Liver (tissue), 9 donors: Measurements from ENCODE around the gene FBXW9. TPM values are rescaled to one million over a fixed set of nuclear protein-coding genes. Genes with fewer than 3 reads are reported as not detected.
"Not testable (repeated sequence)": the region's sequence is repeated elsewhere in the genome, so short reads cannot be mapped to it uniquely, and the experiment has no call there.

Experiments
- DNase-seq: peaks from one replicate; pipeline ENCODE4 v3.0.0-alpha.2; 2017; ENCODE audit warnings: low spot score
- H3K27ac ChIP-seq, 2 donors: one replicate each; pipeline ENCODE4 v1.7.0; 2013; ENCODE audit warnings: inconsistent platforms in 2 of 2, low read length in 2 of 2, control low read depth in 1 of 2, low read depth in 1 of 2, mild to moderate bottlenecking in 1 of 2
- H3K27me3 ChIP-seq, 4 donors: one replicate each; pipeline versions ENCODE4 v1.6.1 to v1.7.0; 2013; ENCODE audit warnings: low read length in 3 of 4, inconsistent platforms in 1 of 4, mild to moderate bottlenecking in 1 of 4, moderate library complexity in 1 of 4; ENCODE audit not compliant: control insufficient read depth in 4 of 4, insufficient read depth in 4 of 4
- H3K36me3 ChIP-seq, 4 donors: one replicate each; pipeline versions ENCODE4 v1.6.1 to v1.7.0; 2013; ENCODE audit warnings: low read length in 3 of 4, mild to moderate bottlenecking in 3 of 4, low read depth in 1 of 4, moderate library complexity in 1 of 4; ENCODE audit not compliant: control insufficient read depth in 4 of 4, insufficient read depth in 3 of 4
- H3K4me1 ChIP-seq, 4 donors: one replicate each; pipeline versions ENCODE4 v1.6.1 to v1.7.0; 2013; ENCODE audit warnings: low read length in 3 of 4, mild to moderate bottlenecking in 3 of 4, moderate library complexity in 1 of 4; ENCODE audit not compliant: control insufficient read depth in 4 of 4, insufficient read depth in 4 of 4
- H3K4me3 ChIP-seq, 3 donors: one replicate each; pipeline versions ENCODE4 v1.6.1 to v1.7.0; 2013; ENCODE audit warnings: low read length in 3 of 3, control low read depth in 1 of 3, low read depth in 1 of 3, mild to moderate bottlenecking in 1 of 3
- H3K9ac ChIP-seq, 2 donors: one replicate each; pipeline ENCODE4 v1.7.0; 2013; ENCODE audit warnings: low read length in 2 of 2, mild to moderate bottlenecking in 2 of 2, moderate library complexity in 2 of 2, control low read depth in 1 of 2, low read depth in 1 of 2
- H3K9me3 ChIP-seq, 4 donors: one replicate each; pipeline versions ENCODE4 v1.6.1 to v1.7.0; 2013; ENCODE audit warnings: low read length in 3 of 4; ENCODE audit not compliant: control insufficient read depth in 4 of 4
- ATF3 ChIP-seq: IDR thresholded peaks from 2 replicates; pipeline ENCODE4 v1.6.1; 2016; ENCODE audit warnings: antibody characterized with exemption
- EGR1 ChIP-seq, 2 donors: IDR thresholded peaks; 2 replicates each; pipeline ENCODE4 v1.6.1; 2016 to 2018; ENCODE audit warnings: antibody characterized with exemption in 2 of 2, low read depth in 2 of 2
- FOXA1 ChIP-seq: IDR thresholded peaks from 2 replicates; pipeline ENCODE4 v1.6.1; 2016; ENCODE audit warnings: antibody characterized with exemption
- FOXA2 ChIP-seq: IDR thresholded peaks from 2 replicates; pipeline ENCODE4 v1.6.1; 2016; ENCODE audit warnings: antibody characterized with exemption
- GABPA ChIP-seq, 2 donors: IDR thresholded peaks in 1 of 2; conservative IDR thresholded peaks in 1 of 2; 2 replicates each; pipeline ENCODE4 v1.6.1; 2016; ENCODE audit warnings: antibody characterized with exemption in 2 of 2, mild to moderate bottlenecking in 1 of 2, moderate library complexity in 1 of 2
- HNF4A ChIP-seq, 2 donors: conservative IDR thresholded peaks; 2 replicates each; pipeline ENCODE4 v1.6.1; 2016; ENCODE audit warnings: antibody characterized with exemption in 2 of 2, mild to moderate bottlenecking in 2 of 2
- HNF4G ChIP-seq: IDR thresholded peaks from 2 replicates; pipeline ENCODE4 v1.6.1; 2016; ENCODE audit warnings: antibody characterized with exemption
- JUND ChIP-seq, 2 donors: IDR thresholded peaks; 2 replicates each; pipeline ENCODE4 v1.6.1; 2016; ENCODE audit warnings: antibody characterized with exemption in 2 of 2
- MAX ChIP-seq: IDR thresholded peaks from 2 replicates; pipeline ENCODE4 v1.6.1; 2016; ENCODE audit warnings: antibody characterized with exemption
- NR2F2 ChIP-seq: IDR thresholded peaks from 2 replicates; pipeline ENCODE4 v1.6.1; 2016; ENCODE audit warnings: antibody characterized with exemption
- RAD21 ChIP-seq, 2 donors: IDR thresholded peaks; 2 replicates each; pipeline ENCODE4 v1.6.1; 2016; ENCODE audit warnings: antibody characterized with exemption in 2 of 2, mild to moderate bottlenecking in 2 of 2
- REST ChIP-seq: IDR thresholded peaks from 2 replicates; pipeline ENCODE4 v1.6.1; 2016; ENCODE audit warnings: antibody characterized with exemption, mild to moderate bottlenecking
- RXRA ChIP-seq, 2 donors: IDR thresholded peaks; 2 replicates each; pipeline ENCODE4 v1.6.1; 2017 to 2018; ENCODE audit warnings: antibody characterized with exemption in 2 of 2, mild to moderate bottlenecking in 1 of 2
- SP1 ChIP-seq: IDR thresholded peaks from 2 replicates; pipeline ENCODE4 v1.6.1; 2018; ENCODE audit warnings: antibody characterized with exemption, mild to moderate bottlenecking
- TAF1 ChIP-seq: conservative IDR thresholded peaks from 2 replicates; pipeline ENCODE4 v1.6.1; 2016; ENCODE audit warnings: antibody characterized with exemption, mild to moderate bottlenecking
- YY1 ChIP-seq: IDR thresholded peaks from 2 replicates; pipeline ENCODE4 v1.6.1; 2016; ENCODE audit warnings: antibody characterized with exemption, mild to moderate bottlenecking
- WGBS: extraction: QIAGEN DNeasy Blood & Tissue Kit; methylation state at CpG from one replicate; pipeline ENCODE4 v1.1.7; 2013; 5-methylcytosine and 5-hydroxymethylcytosine counted together
- polyA plus RNA-seq, 2 donors: library from polyadenylated mRNA; stranded (reverse) in 1 of 2; unstranded in 1 of 2; fragments of 200-250 nt in 1 of 2; fragments of >200 nt in 1 of 2; fragmentation: Nextera tagmentation in 1 of 2; extraction: Ambion mirVana in 1 of 2; gene quantifications; one replicate each; pipeline versions ENCODE4 v1.2.1 to v1.2.3, GENCODE V29; 2013 to 2015
- total RNA-seq, 2 donors: library from RNA; depleted of rRNA; stranded (reverse); fragments of >200 nt; gene quantifications; one replicate each; pipeline ENCODE4 v1.2.3, GENCODE V29; 2014
- TF ChIP-seq, protein P1 (sequence below): fragments of 150-350 bp; IDR thresholded peaks from 2 replicates; pipeline ENCODE4 v1.5.1; 2017; ENCODE audit warnings: improper control_type of control experiment, low read depth, low read length; ENCODE audit not compliant: missing input control
- TF ChIP-seq, protein P2 (sequence below): IDR thresholded peaks from 2 replicates; pipeline ENCODE4 v1.6.1; 2016; ENCODE audit warnings: antibody characterized with exemption
- donor health status: healthy.
- donor health status: healthy.
- donor health status: healthy.
- donor health status: healthy.
- donor health status: healthy.

Gene FBXW9
- total and polyA plus RNA-seq, 4 donors, result 2.3 to 4.0 (median 3.0) TPM

DNA sequence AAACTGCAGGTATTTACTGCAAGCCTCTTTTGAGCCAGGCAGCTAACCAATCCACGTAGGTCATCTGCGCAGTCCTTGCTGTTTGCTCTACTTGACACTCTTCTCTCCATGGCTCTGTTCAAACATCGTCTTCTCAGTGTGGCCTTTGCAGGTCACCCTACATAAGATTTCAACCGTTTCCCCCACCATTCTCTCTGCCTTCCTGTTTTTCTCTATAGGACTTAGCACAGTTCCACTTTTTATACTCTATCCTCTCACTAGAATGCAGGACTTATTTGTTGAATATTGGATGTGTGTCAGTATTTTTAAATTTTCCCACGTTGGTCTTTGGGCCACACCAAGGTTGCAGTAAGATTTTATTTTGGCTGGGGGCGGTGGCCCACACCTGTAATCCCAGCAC, 1.7 kb upstream of the FBXW9 start:
- 83% methylated on average over 6 of the region's 6 CpGs for WGBS

GRCh38 chr19:12697425-12697824, 994 bp upstream of the FBXW9 start:
- H3K36me3 ChIP-seq, result peaks cover under 1 to 28% (median 8%) of the 10 kb centered on the region in 4 donors
- H3K9me3 ChIP-seq, H3K4me3 ChIP-seq, DNase-seq, H3K27ac ChIP-seq, H3K27me3 ChIP-seq, H3K9ac ChIP-seq: not testable (repeated sequence)
- peaks cover 5 to 22% (median 16%) of the 10 kb centered on the region in 4 donors for H3K4me1 ChIP-seq
- 97% methylated on average over 22 of the region's 22 CpGs for WGBS

More for the DNA sequence above, 1.7 kb upstream of the FBXW9 start:
- Histone ChIP-seq H3K9me3 (no peaks in the 10 kb centered on the region), H3K9ac (no peak overlapping the region), H3K27ac (no peak overlapping the region), H3K4me3 (no peak overlapping the region), H3K36me3 (peaks cover 7 to 35% (median 11%) of the 10 kb centered on the region in 4 donors), H3K27me3 (no peaks in the 10 kb centered on the region), H3K4me1 (peaks cover 5 to 22% (median 16%) of the 10 kb centered on the region in 4 donors)
- DNase-seq, result no peak
- TF ChIP-seq, protein P1, sequence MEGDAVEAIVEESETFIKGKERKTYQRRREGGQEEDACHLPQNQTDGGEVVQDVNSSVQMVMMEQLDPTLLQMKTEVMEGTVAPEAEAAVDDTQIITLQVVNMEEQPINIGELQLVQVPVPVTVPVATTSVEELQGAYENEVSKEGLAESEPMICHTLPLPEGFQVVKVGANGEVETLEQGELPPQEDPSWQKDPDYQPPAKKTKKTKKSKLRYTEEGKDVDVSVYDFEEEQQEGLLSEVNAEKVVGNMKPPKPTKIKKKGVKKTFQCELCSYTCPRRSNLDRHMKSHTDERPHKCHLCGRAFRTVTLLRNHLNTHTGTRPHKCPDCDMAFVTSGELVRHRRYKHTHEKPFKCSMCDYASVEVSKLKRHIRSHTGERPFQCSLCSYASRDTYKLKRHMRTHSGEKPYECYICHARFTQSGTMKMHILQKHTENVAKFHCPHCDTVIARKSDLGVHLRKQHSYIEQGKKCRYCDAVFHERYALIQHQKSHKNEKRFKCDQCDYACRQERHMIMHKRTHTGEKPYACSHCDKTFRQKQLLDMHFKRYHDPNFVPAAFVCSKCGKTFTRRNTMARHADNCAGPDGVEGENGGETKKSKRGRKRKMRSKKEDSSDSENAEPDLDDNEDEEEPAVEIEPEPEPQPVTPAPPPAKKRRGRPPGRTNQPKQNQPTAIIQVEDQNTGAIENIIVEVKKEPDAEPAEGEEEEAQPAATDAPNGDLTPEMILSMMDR, result no peak
- TF ChIP-seq YY1 (no peak), RAD21 (IDR thresholded peaks at IDR 0.05) (no peak)

DNA sequence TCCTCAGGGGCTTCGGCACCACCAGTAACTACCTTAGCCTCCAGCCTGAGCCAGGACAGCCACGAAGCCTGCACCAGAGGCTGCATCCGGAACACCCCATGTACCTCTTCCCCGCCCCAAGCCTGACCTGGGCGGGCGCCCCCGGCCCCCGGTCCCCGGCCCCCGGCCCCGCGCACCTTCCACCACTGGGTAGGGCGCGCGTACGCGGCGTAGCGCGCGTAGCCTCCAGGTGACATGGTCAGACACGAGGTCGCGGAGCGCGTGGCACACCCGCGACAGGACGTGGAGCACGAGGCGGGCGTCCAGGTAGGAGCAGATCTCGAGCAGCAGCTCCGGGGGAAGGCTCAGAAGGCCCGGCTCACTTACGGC, 450 bp downstream of the FBXW9 start:
- H3K36me3 ChIP-seq, result peaks cover 0 to 13% (median 4%) of the 10 kb centered on the region in 4 donors
- H3K27ac ChIP-seq, result no peak overlapping the region
- peak overlapping the region in 1 of 2 donors; percentile 45 for H3K9ac ChIP-seq
- TF ChIP-seq, protein P1, result no peak
- no peak for TF ChIP-seq REST
- TF ChIP-seq HNF4A (conservative IDR thresholded peaks at IDR 0.05), result no peak
- no peak for TF ChIP-seq GABPA (IDR thresholded peaks at IDR 0.05 in 1 of 2, conservative IDR thresholded peaks at IDR 0.05 in 1 of 2)
- TF ChIP-seq RAD21 (IDR thresholded peaks at IDR 0.05), result no peak
- no peak for TF ChIP-seq HNF4G
- no peak for TF ChIP-seq SP1
- TF ChIP-seq RXRA (IDR thresholded peaks at IDR 0.05), result no peak
- no peak for TF ChIP-seq FOXA2
- TF ChIP-seq FOXA1, result no peak
- no peak for TF ChIP-seq JUND (IDR thresholded peaks at IDR 0.05)
- TF ChIP-seq, protein P2, sequence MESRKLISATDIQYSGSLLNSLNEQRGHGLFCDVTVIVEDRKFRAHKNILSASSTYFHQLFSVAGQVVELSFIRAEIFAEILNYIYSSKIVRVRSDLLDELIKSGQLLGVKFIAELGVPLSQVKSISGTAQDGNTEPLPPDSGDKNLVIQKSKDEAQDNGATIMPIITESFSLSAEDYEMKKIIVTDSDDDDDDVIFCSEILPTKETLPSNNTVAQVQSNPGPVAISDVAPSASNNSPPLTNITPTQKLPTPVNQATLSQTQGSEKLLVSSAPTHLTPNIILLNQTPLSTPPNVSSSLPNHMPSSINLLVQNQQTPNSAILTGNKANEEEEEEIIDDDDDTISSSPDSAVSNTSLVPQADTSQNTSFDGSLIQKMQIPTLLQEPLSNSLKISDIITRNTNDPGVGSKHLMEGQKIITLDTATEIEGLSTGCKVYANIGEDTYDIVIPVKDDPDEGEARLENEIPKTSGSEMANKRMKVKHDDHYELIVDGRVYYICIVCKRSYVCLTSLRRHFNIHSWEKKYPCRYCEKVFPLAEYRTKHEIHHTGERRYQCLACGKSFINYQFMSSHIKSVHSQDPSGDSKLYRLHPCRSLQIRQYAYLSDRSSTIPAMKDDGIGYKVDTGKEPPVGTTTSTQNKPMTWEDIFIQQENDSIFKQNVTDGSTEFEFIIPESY, result no peak
- no peak for TF ChIP-seq EGR1 (IDR thresholded peaks at IDR 0.05; ENCODE audit: low read depth in 2 of 2)
- TF ChIP-seq NR2F2, result no peak
- no peak for TF ChIP-seq TAF1
- no peak for TF ChIP-seq MAX
- no peak for TF ChIP-seq YY1
- no peak for TF ChIP-seq ATF3
- peak overlapping the region; percentile 81 to 85 (median 81) for H3K4me3 ChIP-seq
- DNase-seq, result no peak
- 4% methylated on average over 36 of the region's 36 CpGs for WGBS
- no peaks in the 10 kb centered on the region for H3K27me3 ChIP-seq
- H3K4me1 ChIP-seq, result peaks cover 5 to 22% (median 16%) of the 10 kb centered on the region in 4 donors
- no peaks in the 10 kb centered on the region for H3K9me3 ChIP-seq
